Activated T-helper 1 cell treated with anti-CD3 and anti-CD28 coated beads, Interleukin-12 subunit alpha, Interleukin-12 subunit beta, Interleukin-2, Interleukin-4 antibody, amounts not matched to agents 30 ng/mL and 10 ng/mL and 1 ng/mL, durations not matched to agents 14 hours and 24 hours and 36 hours (primary cell): ENCODE measurements around the gene KLK10. TPM values are rescaled to one million over a fixed set of nuclear protein-coding genes. Genes with fewer than 3 reads are reported as not detected.
"Not testable (repeated sequence)": the region's sequence is repeated elsewhere in the genome, so short reads cannot be mapped to it uniquely, and the experiment has no call there.

ENCODE experiments used
- DNase-seq: peaks from one replicate; pipeline ENCODE4 v3.0.0; 2021; ENCODE audit warnings: low spot score
- H3K27ac Mint-ChIP-seq: one replicate; pipeline ENCODE4 v1.8.0; 2021; ENCODE audit warnings: mild to moderate bottlenecking, mixed read lengths
- H3K27me3 Mint-ChIP-seq: one replicate; pipeline ENCODE4 v1.8.0; 2022; ENCODE audit warnings: mild to moderate bottlenecking, moderate library complexity, mixed read lengths; ENCODE audit not compliant: insufficient read depth
- H3K36me3 Mint-ChIP-seq: one replicate; pipeline ENCODE4 v1.8.0; 2021; ENCODE audit warnings: low read depth, mixed read lengths
- H3K4me1 Mint-ChIP-seq: one replicate; pipeline ENCODE4 v1.8.0; 2021; ENCODE audit warnings: low read depth, mixed read lengths
- H3K4me3 Mint-ChIP-seq: one replicate; pipeline ENCODE4 v1.8.0; 2021; ENCODE audit warnings: mild to moderate bottlenecking, moderate library complexity, mixed read lengths
- H3K9me3 Mint-ChIP-seq: one replicate; pipeline ENCODE4 v1.8.0; 2021; ENCODE audit warnings: mixed read lengths
- intact Hi-C: fragments of 100-400 bp; cut with micrococcal nuclease; formaldehyde crosslinking; loops from one replicate; pipeline ENCODE4 v1.15.1; 2024
- total RNA-seq: library from RNA; stranded (reverse); gene quantifications from 2 replicates; pipeline ENCODE4 v1.2.3, GENCODE V29; 2022

The KLK10 gene
- total RNA-seq, 1 donor from 2014 or later: not detected

GRCh38 chr19:50983625-50984292 is 35.8 kb downstream of the KLK10 start, which contains the start of gene KLK7:
TSS of gene KLK7 (minus strand) at chr19:50983917. CDS start at chr19:50982399, 1,518 bp downstream.
- H3K27me3 Mint-ChIP-seq: peaks cover 10% of the 10 kb centered on the region
- no peak within 1 kb of the TSS for H3K27ac Mint-ChIP-seq
- no peaks in the 10 kb centered on the region for H3K4me1 Mint-ChIP-seq

GRCh38 chr19:50982186-50982585 is 37.3 kb downstream of the KLK10 start:
- H3K4me3 Mint-ChIP-seq: no peak overlapping the region
- H3K27ac Mint-ChIP-seq: no peak overlapping the region
- intact Hi-C loops: no loop called here
- no peaks in the 10 kb centered on the region for H3K4me1 Mint-ChIP-seq
- H3K36me3 Mint-ChIP-seq: no peaks in the 10 kb centered on the region
- no peaks in the 10 kb centered on the region for H3K9me3 Mint-ChIP-seq
- H3K27me3 Mint-ChIP-seq: peaks cover 16% of the 10 kb centered on the region
- no peak for DNase-seq

More at GRCh38 chr19:50983625-50984292, 35.8 kb downstream of the KLK10 start, which contains the start of gene KLK7:
- Mint-ChIP-seq H3K4me3 (no peak within 1 kb of the TSS), H3K9me3 (no peaks in the 10 kb centered on the region), H3K36me3 (no peaks in the 10 kb centered on the region)
- intact Hi-C loops: no loop called here
- DNase-seq: no peak

GRCh38 chr19:50981587-50982146 is 37.8 kb downstream of the KLK10 start:
- Mint-ChIP-seq H3K4me3 (no peak overlapping the region), H3K36me3 (no peaks in the 10 kb centered on the region), H3K4me1 (no peaks in the 10 kb centered on the region), H3K9me3 (no peaks in the 10 kb centered on the region), H3K27ac (no peak overlapping the region), H3K27me3 (peaks cover 17% of the 10 kb centered on the region)
- no peak for DNase-seq
- intact Hi-C loops: no loop called here

GRCh38 chr19:50980208-50980607 is 39.3 kb downstream of the KLK10 start:
- intact Hi-C loops: no loop called here
- no peaks in the 10 kb centered on the region for H3K9me3 Mint-ChIP-seq
- H3K4me1 Mint-ChIP-seq: no peaks in the 10 kb centered on the region
- no peak for DNase-seq
- H3K4me3 Mint-ChIP-seq: no peak overlapping the region
- H3K27ac Mint-ChIP-seq: no peak overlapping the region
- H3K36me3 Mint-ChIP-seq: no peaks in the 10 kb centered on the region
- peaks cover 14% of the 10 kb centered on the region for H3K27me3 Mint-ChIP-seq

- intact Hi-C loops: no loop called here
- H3K9me3 Mint-ChIP-seq: no peaks in the 10 kb centered on the region
- H3K27ac Mint-ChIP-seq: no peak overlapping the region
- H3K4me1 Mint-ChIP-seq: no peaks in the 10 kb centered on the region
- no peak for DNase-seq
- no peaks in the 10 kb centered on the region for H3K36me3 Mint-ChIP-seq
- H3K27me3 Mint-ChIP-seq: peaks cover 12% of the 10 kb centered on the region
- no peak overlapping the region for H3K4me3 Mint-ChIP-seq
These were observed 39.8 kb downstream of the KLK10 start for GRCh38 chr19:50979758-50980157.

GRCh38 chr19:50978772-50979390 is 40.6 kb downstream of the KLK10 start:
- intact Hi-C loops: no loop called here
- peaks cover 12% of the 10 kb centered on the region for H3K27me3 Mint-ChIP-seq
- no peak overlapping the region for H3K27ac Mint-ChIP-seq
- H3K4me3 Mint-ChIP-seq: no peak overlapping the region
- no peaks in the 10 kb centered on the region for H3K9me3 Mint-ChIP-seq
- no peak for DNase-seq
- no peaks in the 10 kb centered on the region for H3K4me1 Mint-ChIP-seq
- no peaks in the 10 kb centered on the region for H3K36me3 Mint-ChIP-seq

- Mint-ChIP-seq H3K9me3 (no peaks in the 10 kb centered on the region), H3K36me3 (no peaks in the 10 kb centered on the region), H3K4me3 (no peak overlapping the region), H3K4me1 (no peaks in the 10 kb centered on the region), H3K27me3 (peaks cover 12% of the 10 kb centered on the region), H3K27ac (no peak overlapping the region)
- no peak for DNase-seq
- intact Hi-C loops: no loop called here
These were observed 41.9 kb downstream of the KLK10 start for GRCh38 chr19:50977626-50978025.

GRCh38 chr19:50975766-50976165 is 43.7 kb downstream of the KLK10 start:
- H3K36me3 Mint-ChIP-seq: no peaks in the 10 kb centered on the region
- intact Hi-C loops: no loop called here
- DNase-seq: no peak
- H3K9me3 Mint-ChIP-seq: no peaks in the 10 kb centered on the region
- peaks cover 12% of the 10 kb centered on the region for H3K27me3 Mint-ChIP-seq
- H3K27ac Mint-ChIP-seq: no peak overlapping the region
- no peaks in the 10 kb centered on the region for H3K4me1 Mint-ChIP-seq
- no peak overlapping the region for H3K4me3 Mint-ChIP-seq

GRCh38 chr19:50974702-50975556 is 44.6 kb downstream of the KLK10 start:
- H3K4me3 Mint-ChIP-seq: no peak overlapping the region
- H3K27ac Mint-ChIP-seq: no peak overlapping the region
- H3K9me3 Mint-ChIP-seq: no peaks in the 10 kb centered on the region
- intact Hi-C loops: no loop called here
- no peaks in the 10 kb centered on the region for H3K36me3 Mint-ChIP-seq
- H3K27me3 Mint-ChIP-seq: peaks cover 12% of the 10 kb centered on the region
- no peak for DNase-seq
- no peaks in the 10 kb centered on the region for H3K4me1 Mint-ChIP-seq

GRCh38 chr19:50972795-50973376 is 46.6 kb downstream of the KLK10 start:
- Mint-ChIP-seq H3K27me3 (peaks cover 9% of the 10 kb centered on the region), H3K4me3 (no peak overlapping the region), H3K27ac (no peak overlapping the region), H3K4me1 (no peaks in the 10 kb centered on the region), H3K36me3 (no peaks in the 10 kb centered on the region), H3K9me3 (no peaks in the 10 kb centered on the region)
- DNase-seq: no peak
- intact Hi-C loops: no loop called here

- H3K36me3 Mint-ChIP-seq, intact Hi-C loops, H3K27ac Mint-ChIP-seq, H3K27me3 Mint-ChIP-seq, H3K4me3 Mint-ChIP-seq, H3K4me1 Mint-ChIP-seq, H3K9me3 Mint-ChIP-seq, DNase-seq: not testable (repeated sequence)
These were observed 49.7 kb downstream of the KLK10 start for GRCh38 chr19:50969810-50970209.

- no peak within 1 kb of the TSS for H3K27ac Mint-ChIP-seq
These were observed 50.1 kb downstream of the KLK10 start, which contains the start of gene KLK6 for GRCh38 chr19:50969413-50969760. TSS of gene KLK6 (minus strand) at chr19:50969591. CDS start at chr19:50968104, 1,487 bp downstream.

More at GRCh38 chr19:50969413-50969760, 50.1 kb downstream of the KLK10 start, which contains the start of gene KLK6:
- no peak for DNase-seq
- no peaks in the 10 kb centered on the region for H3K27me3 Mint-ChIP-seq
- H3K36me3 Mint-ChIP-seq: no peaks in the 10 kb centered on the region
- intact Hi-C loops: no loop called here
- H3K4me3 Mint-ChIP-seq: no peak within 1 kb of the TSS
- H3K4me1 Mint-ChIP-seq: no peaks in the 10 kb centered on the region
- no peaks in the 10 kb centered on the region for H3K9me3 Mint-ChIP-seq
